A549 (cell line): ENCODE data around the gene CD274. TPM values are rescaled to one million over a fixed set of nuclear protein-coding genes. Genes with fewer than 3 reads are reported as not detected.

ENCODE experiments used
- ATAC-seq, 2 experiments: fragments of 200-7000 bp in 1 of 2; fragments of >200 bp in 1 of 2; cut with Nextera tagmentation in 1 of 2; cut with Tn5 transposase in 1 of 2; 3 replicates each; pipeline versions ENCODE4 v1.8.0 to v1.9.1; 2018 to 2020; ENCODE audit warnings: mild to moderate bottlenecking in 1 of 2, moderate library complexity in 1 of 2
- CTCF ChIA-PET: fragments of 300-600 bp; sonication (Branson Sonifier 250); formaldehyde crosslinking; extraction: SDS; loops from one replicate; lab custom pipeline; 2021; ENCODE audit warnings: antibody characterized with exemption, inconsistent platforms; lab: Yijun Ruan, JAX
- POLR2A ChIA-PET: fragments of 350-600 bp; formaldehyde crosslinking; extraction: SDS; loops from one replicate; lab custom pipeline; 2021; ENCODE audit warnings: antibody characterized with exemption, inconsistent platforms; lab: Yijun Ruan, JAX
- DNase-seq, 2 experiments: peaks; one replicate each; pipeline versions ENCODE4 v3.0.0 to v3.0.0-alpha.2; 2011 to 2016; ENCODE audit warnings: low read depth in 1 of 2, low spot score in 1 of 2
- FAIRE-seq: peaks from 2 replicates; lab custom pipeline; 2011; peaks lifted over from hg19 to GRCh38; lab: Jason Lieb, UNC
- H3K27ac ChIP-seq, 2 experiments: fragments of >200 bp; sonication (Bioruptor Twin); formaldehyde crosslinking; 3 replicates each; pipeline ENCODE4 v1.5.1; 2016 to 2017
- H3K4me1 ChIP-seq: fragments of >200 bp; sonication (Bioruptor Twin); formaldehyde crosslinking; 3 replicates; pipeline ENCODE4 v1.6.1; 2016
- H3K4me2 ChIP-seq: fragments of >200 bp; sonication (Bioruptor Twin); formaldehyde crosslinking; 3 replicates; pipeline ENCODE4 v1.6.1; 2016
- H3K4me3 ChIP-seq: fragments of >200 bp; sonication (Bioruptor Twin); formaldehyde crosslinking; 3 replicates; pipeline ENCODE4 v1.5.1; 2016
- H3K9me3 ChIP-seq: fragments of >200 bp; sonication (Bioruptor Twin); formaldehyde crosslinking; 3 replicates; pipeline ENCODE4 v1.6.1; 2016
- ATOH8 ChIP-seq: fragments of 250-450 bp; sonication (Bioruptor Pico); IDR thresholded peaks from 2 replicates; pipeline ENCODE4 v1.5.0; 2020; ENCODE audit warnings: low read depth, mild to moderate bottlenecking, moderate library complexity
- BHLHE40 ChIP-seq: IDR thresholded peaks from 2 replicates; pipeline ENCODE4 v1.6.1; 2012; ENCODE audit warnings: low read depth, low read length, inconsistent platforms
- CEBPB ChIP-seq, 2 experiments: fragments of >200 bp in 1 of 2; sonication (Bioruptor Twin) in 1 of 2; formaldehyde crosslinking in 1 of 2; IDR thresholded peaks; 2 replicates each; pipeline ENCODE4 v1.6.1; 2012 to 2016
- CTCF ChIP-seq: fragments of >200 bp; sonication (Bioruptor Twin); formaldehyde crosslinking; IDR thresholded peaks from 3 replicates; pipeline ENCODE4 v1.5.1; 2016
- EHMT2 ChIP-seq: fragments of 200-600 bp; sonication (generic); IDR thresholded peaks from 2 replicates; pipeline ENCODE4 v1.6.1; 2016; ENCODE audit warnings: antibody characterized with exemption, low read depth, mild to moderate bottlenecking, moderate library complexity
- ESRRA ChIP-seq: fragments of 150-350 bp; IDR thresholded peaks from 2 replicates; pipeline ENCODE4 v1.6.1; 2014; ENCODE audit warnings: mild to moderate bottlenecking, low read length, borderline replicate concordance
- FOSL2 ChIP-seq, 2 experiments: fragments of 450-650 bp in 1 of 2; fragments of >200 bp in 1 of 2; sonication (Bioruptor Twin) in 1 of 2; formaldehyde crosslinking; IDR thresholded peaks; 2 replicates each; pipeline versions ENCODE4 v1.5.0 to v1.6.1; 2016 to 2020; ENCODE audit warnings: mild to moderate bottlenecking in 1 of 2, moderate library complexity in 1 of 2
- HDAC2 ChIP-seq: fragments of 200-600 bp; sonication (generic); IDR thresholded peaks from 2 replicates; pipeline ENCODE4 v1.6.1; 2016
- HEYL ChIP-seq: fragments of 250-450 bp; sonication (Bioruptor Pico); IDR thresholded peaks from 2 replicates; pipeline ENCODE4 v1.8.0; 2021; ENCODE audit warnings: mild to moderate bottlenecking, moderate library complexity
- HOXB13 ChIP-seq: fragments of 250-450 bp; sonication (Bioruptor Pico); IDR thresholded peaks from 2 replicates; pipeline ENCODE4 v1.5.0; 2020; ENCODE audit warnings: low read depth, mild to moderate bottlenecking, moderate library complexity
- JUNB ChIP-seq: fragments of >200 bp; sonication (Bioruptor Twin); formaldehyde crosslinking; IDR thresholded peaks from 2 replicates; pipeline ENCODE4 v1.6.1; 2016
- KDM1A ChIP-seq: fragments of 200-600 bp; sonication (generic); IDR thresholded peaks from 2 replicates; pipeline ENCODE4 v1.6.1; 2016; ENCODE audit warnings: low read depth, mild to moderate bottlenecking
- KDM5A ChIP-seq: fragments of 200-600 bp; sonication (generic); IDR thresholded peaks from 2 replicates; pipeline ENCODE4 v1.6.1; 2016; ENCODE audit warnings: antibody characterized with exemption, mild to moderate bottlenecking
- MAFK ChIP-seq: fragments of 450-650 bp; IDR thresholded peaks from 2 replicates; pipeline ENCODE4 v1.6.1; 2014; ENCODE audit not compliant: partially characterized antibody
- NR3C1 ChIP-seq: fragments of >200 bp; sonication (Bioruptor Twin); formaldehyde crosslinking; IDR thresholded peaks from 3 replicates; pipeline ENCODE4 v1.6.1; 2017
- POLR2AphosphoS2 ChIP-seq: conservative IDR thresholded peaks from 2 replicates; pipeline ENCODE4 v1.6.1; 2012; ENCODE audit warnings: low read length, improper control_type of control experiment, inconsistent platforms
- RARB ChIP-seq: fragments of 250-450 bp; sonication (Bioruptor Pico); IDR thresholded peaks from 2 replicates; pipeline ENCODE4 v1.8.0; 2021; ENCODE audit warnings: mild to moderate bottlenecking, moderate library complexity
- RCOR1 ChIP-seq: fragments of 150-350 bp; IDR thresholded peaks from 2 replicates; pipeline ENCODE4 v1.6.1; 2014; ENCODE audit warnings: antibody characterized with exemption, low read length, low read depth
- RNF2 ChIP-seq: fragments of 200-600 bp; sonication (generic); IDR thresholded peaks from 2 replicates; pipeline ENCODE4 v1.6.1; 2016; ENCODE audit warnings: low read depth, mild to moderate bottlenecking, antibody characterized with exemption, moderate library complexity, borderline replicate concordance
- SREBF2 ChIP-seq: fragments of 450-650 bp; IDR thresholded peaks from 2 replicates; pipeline ENCODE4 v1.6.1; 2014; ENCODE audit warnings: mild to moderate bottlenecking, moderate library complexity
- TFCP2L1 ChIP-seq: fragments of 250-450 bp; sonication (Bioruptor Pico); IDR thresholded peaks from 2 replicates; pipeline ENCODE4 v1.5.0; 2021; ENCODE audit warnings: mild to moderate bottlenecking
- TP53 ChIP-seq: fragments of 250-450 bp; sonication (Bioruptor Pico); IDR thresholded peaks from 2 replicates; pipeline ENCODE4 v1.5.0; 2021; ENCODE audit warnings: mild to moderate bottlenecking, moderate library complexity
- ZSCAN20 ChIP-seq: fragments of 250-450 bp; sonication (Bioruptor Pico); IDR thresholded peaks from 2 replicates; pipeline ENCODE4 v1.8.0; 2022; ENCODE audit warnings: mild to moderate bottlenecking, moderate library complexity
- whole genome bisulfite sequencing: methylation state at CpG from one replicate; pipeline ENCODE4 v1.1.6; 2017; ENCODE audit errors: missing lambda C conversion rate; 5-methylcytosine and 5-hydroxymethylcytosine counted together
- polyA plus RNA-seq, 4 experiments: library from polyadenylated mRNA; depleted of rRNA in 3 of 4; stranded (reverse); fragments of >200 nt; fragmentation: RNase III in 1 of 4; extraction: RNeasy Plus Mini Kit Qiagen cat#74134 plus additional on column Dnase treatment in 1 of 4; gene quantifications; 2 replicates in 3 of 4; 3 replicates in 1 of 4; pipeline ENCODE4 v1.2.3, GENCODE V29; 2011 to 2017
- TF ChIP-seq, protein P1 (sequence below): fragments of >200 bp; sonication (Bioruptor Twin); formaldehyde crosslinking; IDR thresholded peaks from 3 replicates; pipeline ENCODE4 v1.6.1; 2016

CD274 gene
- polyA plus RNA-seq, 2 of the 4 experiments (the other 2 are of a cell fraction), result 3.4 to 6.8 TPM

GRCh38 chr9:5428172-5428571 is 22.2 kb upstream of the CD274 start (continued):
- TF ChIP-seq ESRRA (no peak), MAFK (no peak), ZSCAN20 (CRISPR knock-in tag) (no peak)

- FAIRE-seq (no peak), ATAC-seq (no peak), DNase-seq (no peak)
- Histone ChIP-seq H3K27ac (no peak overlapping the region), H3K4me3 (no peak overlapping the region), H3K4me2 (no peak overlapping the region), H3K9me3 (no peaks in the 10 kb centered on the region), H3K4me1 (no peaks in the 10 kb centered on the region)
- CTCF ChIA-PET, result interaction anchor here (1.0 to 10.0 kb wide), 7 partner anchors 12 to 440 kb away, joined by 3 to 86 read pairs (median 5); partner anchors contain the start of gene INSL6
- TF ChIP-seq SREBF2 (no peak), CTCF (no peak)
- WGBS, result 83% methylated on average over 2 of the region's 2 CpGs
- POLR2A ChIA-PET, result no interaction called here
Measured at GRCh38 chr9:5428794-5429528, 21.4 kb upstream of the CD274 start.

DNA sequence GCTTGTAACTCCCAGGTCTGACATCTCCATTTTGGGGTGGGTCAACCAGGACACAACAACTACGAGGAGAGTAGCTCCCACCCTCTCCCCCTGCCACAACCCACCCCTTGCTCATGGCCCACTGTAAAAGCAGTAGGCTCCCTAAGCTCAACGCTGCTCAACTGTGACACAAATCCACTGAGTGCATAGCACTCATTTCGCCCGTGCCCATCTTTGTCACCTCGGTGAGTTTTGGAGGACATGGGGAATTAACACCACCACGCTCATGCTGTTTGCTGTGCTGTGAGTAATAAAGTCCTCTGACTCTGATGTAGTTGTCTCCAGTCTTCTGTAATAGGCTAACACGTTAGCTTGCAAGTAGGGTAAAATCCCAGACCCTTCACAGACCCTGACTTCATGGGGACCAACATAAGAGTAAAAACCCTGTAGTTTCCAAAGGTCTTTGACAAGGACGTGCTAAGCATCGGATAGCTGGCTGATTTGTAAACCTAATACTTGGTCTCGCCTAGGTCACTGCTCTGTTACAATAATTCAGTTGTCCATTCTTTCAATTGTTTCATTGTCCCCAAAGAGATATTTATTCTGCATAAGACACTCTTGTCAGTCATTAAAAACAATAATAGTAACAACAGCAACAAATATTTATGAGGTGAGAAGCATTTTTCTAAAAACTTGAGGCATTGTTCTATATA is 20.3 kb upstream of the CD274 start:
- WGBS, result 95% methylated on average over 10 of the region's 10 CpGs
- FAIRE-seq, result no peak
- Histone ChIP-seq H3K27ac (no peak overlapping the region), H3K4me2 (no peak overlapping the region), H3K9me3 (no peaks in the 10 kb centered on the region), H3K4me1 (no peaks in the 10 kb centered on the region), H3K4me3 (no peak overlapping the region)
- ChIA-PET CTCF (interaction anchor here (0.9 to 10.0 kb wide), 8 partner anchors 11 to 685 kb away, joined by 3 to 86 read pairs (median 4); partner anchors contain the start of gene INSL6), POLR2A (no interaction called here)
- TF ChIP-seq FOSL2 (IDR thresholded peaks at IDR 0.05) (no peak), FOSL2 (CRISPR knock-in tag; IDR thresholded peaks at IDR 0.05) (no peak), BHLHE40 (no peak), RCOR1 (no peak), CEBPB (IDR thresholded peaks at IDR 0.05) (no peak), RARB (CRISPR knock-in tag) (no peak), KDM5A (no peak), JUNB (no peak), HDAC2 (no peak), HOXB13 (CRISPR knock-in tag) (no peak)
- TF ChIP-seq, protein P1, sequence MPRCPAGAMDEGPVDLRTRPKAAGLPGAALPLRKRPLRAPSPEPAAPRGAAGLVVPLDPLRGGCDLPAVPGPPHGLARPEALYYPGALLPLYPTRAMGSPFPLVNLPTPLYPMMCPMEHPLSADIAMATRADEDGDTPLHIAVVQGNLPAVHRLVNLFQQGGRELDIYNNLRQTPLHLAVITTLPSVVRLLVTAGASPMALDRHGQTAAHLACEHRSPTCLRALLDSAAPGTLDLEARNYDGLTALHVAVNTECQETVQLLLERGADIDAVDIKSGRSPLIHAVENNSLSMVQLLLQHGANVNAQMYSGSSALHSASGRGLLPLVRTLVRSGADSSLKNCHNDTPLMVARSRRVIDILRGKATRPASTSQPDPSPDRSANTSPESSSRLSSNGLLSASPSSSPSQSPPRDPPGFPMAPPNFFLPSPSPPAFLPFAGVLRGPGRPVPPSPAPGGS, result no peak
- DNase-seq, result no peak
- no peak for ATAC-seq

DNA sequence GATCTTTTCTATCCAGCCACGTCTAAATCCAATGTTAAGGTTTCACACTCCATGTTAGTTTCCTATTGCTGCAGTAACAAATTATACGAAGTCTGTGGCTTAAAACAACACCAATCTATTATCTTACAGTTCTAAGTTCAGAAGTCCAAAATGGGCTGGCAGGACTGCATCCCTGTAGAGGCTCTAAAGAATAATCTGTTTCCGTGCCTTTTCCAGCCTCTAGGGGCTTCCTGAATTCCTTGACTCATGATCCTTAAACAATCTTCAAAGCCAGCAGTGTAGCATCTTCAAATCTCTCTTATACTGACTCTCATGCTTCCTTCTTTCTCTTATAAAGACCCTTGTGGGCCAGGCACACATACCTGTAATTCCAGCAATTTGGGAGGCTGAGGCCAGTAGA is 19.4 kb upstream of the CD274 start:
- Histone ChIP-seq H3K9me3 (no peaks in the 10 kb centered on the region), H3K4me2 (no peak overlapping the region), H3K27ac (no peak overlapping the region), H3K4me3 (no peak overlapping the region), H3K4me1 (no peaks in the 10 kb centered on the region)
- 90% methylated on average over 3 of the region's 3 CpGs for WGBS
- no peak for FAIRE-seq
- POLR2A ChIA-PET, result no interaction called here
- CTCF ChIA-PET, result interaction anchor here (1.4 to 10.0 kb wide), 2 partner anchors 170 to 244 kb away, joined by 3 to 86 read pairs; partner anchors contain the start of gene INSL6
- DNase-seq, result no peak
- peak in 1 of 2 experiments; percentile 66; a peak in 3 of 6 replicates for ATAC-seq
- TF ChIP-seq NR3C1 (no peak), RCOR1 (no peak), TFCP2L1 (CRISPR knock-in tag) (no peak), POLR2AphosphoS2 (no peak), TP53 (CRISPR knock-in tag) (no peak), BHLHE40 (no peak), CEBPB (IDR thresholded peaks at IDR 0.05) (no peak), KDM1A (no peak), ATOH8 (CRISPR knock-in tag) (no peak), RNF2 (no peak), HEYL (CRISPR knock-in tag) (no peak), EHMT2 (no peak), CTCF (no peak)
